HEK293 (cell line): ENCODE results near the gene STARD8.

ENCODE experiments used
- CTCF ChIP-seq: fragments of 450-650 bp; formaldehyde crosslinking; IDR thresholded peaks from 2 replicates; pipeline ENCODE4 v1.5.1; 2016; ENCODE audit warnings: missing biosample characterization, missing genetic modification characterization
- KLF16 ChIP-seq: fragments of 450-650 bp; formaldehyde crosslinking; IDR thresholded peaks from 2 replicates; pipeline ENCODE4 v1.5.1; 2017; ENCODE audit warnings: missing biosample characterization, missing genetic modification characterization
- KLF9 ChIP-seq: fragments of 450-650 bp; formaldehyde crosslinking; IDR thresholded peaks from 2 replicates; pipeline ENCODE4 v1.5.1; 2016; ENCODE audit warnings: missing biosample characterization, missing genetic modification characterization, low read depth
- PRDM4 ChIP-seq: fragments of 450-650 bp; formaldehyde crosslinking; IDR thresholded peaks from 2 replicates; pipeline ENCODE4 v1.5.1; 2017; ENCODE audit warnings: missing biosample characterization, missing genetic modification characterization
- REST ChIP-seq: fragments of 450-650 bp; formaldehyde crosslinking; IDR thresholded peaks from 2 replicates; pipeline ENCODE4 v1.5.1; 2016; ENCODE audit warnings: missing biosample characterization, missing genetic modification characterization
- ZBTB26 ChIP-seq: fragments of 450-650 bp; formaldehyde crosslinking; optimal IDR thresholded peaks from 2 replicates; pipeline ENCODE3; 2016; ENCODE audit warnings: missing biosample characterization, mild to moderate bottlenecking, missing genetic modification characterization
- ZNF138 ChIP-seq: fragments of 450-650 bp; formaldehyde crosslinking; IDR thresholded peaks from 2 replicates; pipeline ENCODE4 v1.5.1; 2016; ENCODE audit warnings: missing biosample characterization, missing genetic modification characterization, borderline replicate concordance
- ZNF202 ChIP-seq: fragments of 450-650 bp; formaldehyde crosslinking; IDR thresholded peaks from 2 replicates; pipeline ENCODE4 v1.5.1; 2016; ENCODE audit warnings: missing biosample characterization, missing genetic modification characterization, borderline replicate concordance
- ZNF548 ChIP-seq: fragments of 450-650 bp; formaldehyde crosslinking; IDR thresholded peaks from 2 replicates; pipeline ENCODE4 v1.5.1; 2016; ENCODE audit warnings: missing biosample characterization, missing genetic modification characterization
- ZNF549 ChIP-seq: fragments of 450-650 bp; IDR thresholded peaks from 2 replicates; pipeline ENCODE4 v1.5.1; 2018; ENCODE audit warnings: missing biosample characterization, missing genetic modification characterization, mild to moderate bottlenecking, inconsistent platforms, moderate library complexity
- ZNF626 ChIP-seq: fragments of 450-650 bp; sonication (Bioruptor Pico); formaldehyde crosslinking; IDR thresholded peaks from 2 replicates; pipeline ENCODE4 v1.5.1; 2018; ENCODE audit warnings: missing biosample characterization, missing genetic modification characterization, inconsistent platforms
- ZNF664 ChIP-seq: fragments of 450-650 bp; formaldehyde crosslinking; IDR thresholded peaks from 2 replicates; pipeline ENCODE4 v1.5.1; 2016; ENCODE audit warnings: missing biosample characterization, missing genetic modification characterization
- ZSCAN18 ChIP-seq: fragments of 450-650 bp; formaldehyde crosslinking; IDR thresholded peaks from 2 replicates; pipeline ENCODE4 v1.5.1; 2016; ENCODE audit warnings: missing biosample characterization, missing genetic modification characterization

GRCh38 chrX:68631336-68631735 lies 16.1 kb upstream of the STARD8 start:
- no peak for TF ChIP-seq CTCF
- no peak for TF ChIP-seq ZNF138 (tag by site-specific recombination)
- no peak for TF ChIP-seq ZNF549 (tag by site-specific recombination)
- TF ChIP-seq KLF9 (tag by site-specific recombination) = no peak
- no peak for TF ChIP-seq REST
- TF ChIP-seq ZNF664 (tag by site-specific recombination) = no peak
- no peak for TF ChIP-seq PRDM4 (tag by site-specific recombination)
- no peak for TF ChIP-seq KLF16 (tag by site-specific recombination)
- no peak for TF ChIP-seq ZSCAN18
- TF ChIP-seq ZNF548 (tag by site-specific recombination) = no peak
- TF ChIP-seq ZNF626 (tag by site-specific recombination) = no peak
- no peak for TF ChIP-seq ZBTB26 (tag by site-specific recombination)
- TF ChIP-seq ZNF202 (tag by site-specific recombination) = no peak
